Ishikawa (cell line): ENCODE results near the gene PDE4D.

Experiments used
- CEBPB ChIP-seq: IDR thresholded peaks from 2 replicates; pipeline ENCODE4 v1.6.1; 2012
- CREB1 ChIP-seq: IDR thresholded peaks from 2 replicates; pipeline ENCODE4 v1.6.1; 2012; ENCODE audit warnings: low read depth
- EP300 ChIP-seq: IDR thresholded peaks from 2 replicates; pipeline ENCODE4 v1.6.1; 2012; ENCODE audit warnings: borderline replicate concordance
- RAD21 ChIP-seq: IDR thresholded peaks from 2 replicates; pipeline ENCODE4 v1.6.1; 2012; ENCODE audit warnings: low read depth
- TAF1 ChIP-seq: IDR thresholded peaks from 2 replicates; pipeline ENCODE4 v1.6.1; 2012; ENCODE audit warnings: low read depth, mild to moderate bottlenecking
- USF1 ChIP-seq: IDR thresholded peaks from 2 replicates; pipeline ENCODE4 v1.6.1; 2012
- YY1 ChIP-seq: IDR thresholded peaks from 2 replicates; pipeline ENCODE4 v1.6.1; 2012; ENCODE audit warnings: low read depth
- ZBTB7A ChIP-seq: IDR thresholded peaks from 2 replicates; pipeline ENCODE4 v1.6.1; 2012; ENCODE audit warnings: low read depth
- TF ChIP-seq, protein P1 (sequence below): IDR thresholded peaks from 2 replicates; pipeline ENCODE4 v1.6.1; 2012
- TF ChIP-seq, protein P2 (sequence below): IDR thresholded peaks from 2 replicates; pipeline ENCODE4 v1.6.1; 2012; ENCODE audit warnings: low read depth, mild to moderate bottlenecking

GRCh38 chr5:59577485-59577884, 316.0 kb downstream of the PDE4D start:
- no peak for TF ChIP-seq TAF1
- TF ChIP-seq EP300: no peak
- no peak for TF ChIP-seq RAD21
- no peak for TF ChIP-seq YY1
- TF ChIP-seq, protein P1, sequence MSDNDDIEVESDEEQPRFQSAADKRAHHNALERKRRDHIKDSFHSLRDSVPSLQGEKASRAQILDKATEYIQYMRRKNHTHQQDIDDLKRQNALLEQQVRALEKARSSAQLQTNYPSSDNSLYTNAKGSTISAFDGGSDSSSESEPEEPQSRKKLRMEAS: no peak
- TF ChIP-seq, protein P2, sequence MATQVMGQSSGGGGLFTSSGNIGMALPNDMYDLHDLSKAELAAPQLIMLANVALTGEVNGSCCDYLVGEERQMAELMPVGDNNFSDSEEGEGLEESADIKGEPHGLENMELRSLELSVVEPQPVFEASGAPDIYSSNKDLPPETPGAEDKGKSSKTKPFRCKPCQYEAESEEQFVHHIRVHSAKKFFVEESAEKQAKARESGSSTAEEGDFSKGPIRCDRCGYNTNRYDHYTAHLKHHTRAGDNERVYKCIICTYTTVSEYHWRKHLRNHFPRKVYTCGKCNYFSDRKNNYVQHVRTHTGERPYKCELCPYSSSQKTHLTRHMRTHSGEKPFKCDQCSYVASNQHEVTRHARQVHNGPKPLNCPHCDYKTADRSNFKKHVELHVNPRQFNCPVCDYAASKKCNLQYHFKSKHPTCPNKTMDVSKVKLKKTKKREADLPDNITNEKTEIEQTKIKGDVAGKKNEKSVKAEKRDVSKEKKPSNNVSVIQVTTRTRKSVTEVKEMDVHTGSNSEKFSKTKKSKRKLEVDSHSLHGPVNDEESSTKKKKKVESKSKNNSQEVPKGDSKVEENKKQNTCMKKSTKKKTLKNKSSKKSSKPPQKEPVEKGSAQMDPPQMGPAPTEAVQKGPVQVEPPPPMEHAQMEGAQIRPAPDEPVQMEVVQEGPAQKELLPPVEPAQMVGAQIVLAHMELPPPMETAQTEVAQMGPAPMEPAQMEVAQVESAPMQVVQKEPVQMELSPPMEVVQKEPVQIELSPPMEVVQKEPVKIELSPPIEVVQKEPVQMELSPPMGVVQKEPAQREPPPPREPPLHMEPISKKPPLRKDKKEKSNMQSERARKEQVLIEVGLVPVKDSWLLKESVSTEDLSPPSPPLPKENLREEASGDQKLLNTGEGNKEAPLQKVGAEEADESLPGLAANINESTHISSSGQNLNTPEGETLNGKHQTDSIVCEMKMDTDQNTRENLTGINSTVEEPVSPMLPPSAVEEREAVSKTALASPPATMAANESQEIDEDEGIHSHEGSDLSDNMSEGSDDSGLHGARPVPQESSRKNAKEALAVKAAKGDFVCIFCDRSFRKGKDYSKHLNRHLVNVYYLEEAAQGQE: no peak
- no peak for TF ChIP-seq ZBTB7A
- TF ChIP-seq CREB1: no peak
- TF ChIP-seq CEBPB: no peak
- TF ChIP-seq USF1: no peak
